ENCODE measurements around the gene ZNF474. TPM values are rescaled to one million over a fixed set of nuclear protein-coding genes. Genes with fewer than 3 reads are reported as not detected.
A peak's percentile ranks its signal among the peaks of the same experiment; 100 is the strongest.

ZNF474 gene
- total RNA-seq, 1 donor from 2014 or later: 5.9 TPM

GRCh38 chr5:122180146-122180712 is 50.9 kb downstream of the ZNF474 start:
- no peak for DNase-seq (ENCODE audit: low read depth)

GRCh38 chr5:122180863-122181548 is 51.7 kb downstream of the ZNF474 start:
- peak; percentile 48 for DNase-seq (ENCODE audit: low read depth)

GRCh38 chr5:122181863-122182262 is 52.5 kb downstream of the ZNF474 start:
- DNase-seq (ENCODE audit: low read depth): no peak

GRCh38 chr5:122182491-122182921 is 53.2 kb downstream of the ZNF474 start:
- peak; percentile 86 for DNase-seq (ENCODE audit: low read depth)

GRCh38 chr5:122183098-122183787 is 53.9 kb downstream of the ZNF474 start:
- DNase-seq (ENCODE audit: low read depth): peak; percentile 65

- no peak for DNase-seq (ENCODE audit: low read depth)
Measured at GRCh38 chr5:122183788-122184170, 54.4 kb downstream of the ZNF474 start.

- DNase-seq (ENCODE audit: low read depth): no peak
Measured at GRCh38 chr5:122184676-122185255, 55.4 kb downstream of the ZNF474 start.

GRCh38 chr5:122187426-122187825 is 58.1 kb downstream of the ZNF474 start:
- no peak for DNase-seq (ENCODE audit: low read depth)

- no peak for DNase-seq (ENCODE audit: low read depth)
Measured at GRCh38 chr5:122190156-122190555, 60.8 kb downstream of the ZNF474 start.

- DNase-seq (ENCODE audit: low read depth): peak; percentile 78
Measured at GRCh38 chr5:122192497-122193496, 63.5 kb downstream of the ZNF474 start.

- DNase-seq (ENCODE audit: low read depth): peak; percentile 65
Measured at GRCh38 chr5:122195802-122196394, 66.6 kb downstream of the ZNF474 start.

- DNase-seq (ENCODE audit: low read depth): no peak
Measured at GRCh38 chr5:122199146-122199545, 69.8 kb downstream of the ZNF474 start.

GRCh38 chr5:122200450-122200849 is 71.1 kb downstream of the ZNF474 start:
- no peak for DNase-seq (ENCODE audit: low read depth)

GRCh38 chr5:122200865-122201264 is 71.5 kb downstream of the ZNF474 start:
- DNase-seq (ENCODE audit: low read depth): no peak

GRCh38 chr5:122201365-122201764 is 72.0 kb downstream of the ZNF474 start:
- no peak for DNase-seq (ENCODE audit: low read depth)

- no peak for DNase-seq (ENCODE audit: low read depth)
Measured at GRCh38 chr5:122202952-122203351, 73.6 kb downstream of the ZNF474 start.

Data from myocyte (in vitro differentiated cells).